GM23338 (cell line): Measurements from ENCODE around the gene RPL10. TPM values are rescaled to one million over a fixed set of nuclear protein-coding genes. Genes with fewer than 3 reads are reported as not detected.

Experiments used
- ATAC-seq: fragments of 200-7000 bp; cut with Tn5 transposase; 3 replicates; pipeline ENCODE4 v1.9.1; 2020
- DNase-seq: peaks from one replicate; pipeline ENCODE4 v3.0.0-alpha.2; 2015; ENCODE audit warnings: low spot score
- H2AFZ ChIP-seq: fragments of 200-600 bp; sonication (generic); 2 replicates; pipeline ENCODE4 v1.8.0; 2016; ENCODE audit warnings: antibody characterized with exemption, mild to moderate bottlenecking, moderate library complexity
- H3F3A ChIP-seq: fragments of 200-600 bp; sonication (generic); replicated peaks from 2 replicates; pipeline ENCODE4 v1.8.0; 2017; ENCODE audit warnings: antibody characterized with exemption, mixed run types, low read depth
- H3K27ac ChIP-seq: fragments of 200-600 bp; sonication (generic); 2 replicates; pipeline ENCODE4 v1.6.1; 2016; ENCODE audit warnings: low read depth
- H3K27me3 ChIP-seq: fragments of 200-600 bp; sonication (generic); 2 replicates; pipeline ENCODE4 v1.8.0; 2016; ENCODE audit warnings: mild to moderate bottlenecking, mixed run types, moderate library complexity; ENCODE audit not compliant: insufficient read depth
- H3K36me3 ChIP-seq: fragments of 200-600 bp; sonication (generic); 2 replicates; pipeline ENCODE4 v1.8.0; 2016; ENCODE audit warnings: mild to moderate bottlenecking; ENCODE audit not compliant: insufficient read depth
- H3K4me1 ChIP-seq: fragments of 200-600 bp; sonication (generic); 2 replicates; pipeline ENCODE4 v1.8.0; 2016; ENCODE audit warnings: mild to moderate bottlenecking, moderate library complexity; ENCODE audit not compliant: insufficient read depth
- H3K4me2 ChIP-seq: fragments of 200-600 bp; sonication (generic); 2 replicates; pipeline ENCODE4 v1.7.1; 2017; ENCODE audit warnings: mixed run types
- H3K4me3 ChIP-seq: fragments of 200-600 bp; sonication (generic); 2 replicates; pipeline ENCODE4 v1.6.1; 2016; ENCODE audit warnings: mixed run types
- H3K79me2 ChIP-seq: fragments of 200-600 bp; sonication (generic); replicated peaks from 2 replicates; pipeline ENCODE4 v1.8.0; 2017; ENCODE audit warnings: mild to moderate bottlenecking; ENCODE audit not compliant: insufficient read depth
- H3K9me2 ChIP-seq: fragments of 200-600 bp; sonication (generic); 2 replicates; pipeline ENCODE4 v1.8.0; 2017; ENCODE audit not compliant: insufficient read depth
- H4K20me1 ChIP-seq: fragments of 200-600 bp; sonication (generic); replicated peaks from 2 replicates; pipeline ENCODE4 v1.8.0; 2017; ENCODE audit warnings: mild to moderate bottlenecking; ENCODE audit not compliant: insufficient read depth
- H3K27ac Mint-ChIP-seq: 2 replicates; pipeline ENCODE4 v1.8.0; 2020; ENCODE audit warnings: inconsistent platforms, mild to moderate bottlenecking, moderate library complexity, mixed read lengths
- H3K27me3 Mint-ChIP-seq: 3 replicates; pipeline ENCODE4 v1.8.0; 2022; ENCODE audit warnings: low read depth, mild to moderate bottlenecking, moderate library complexity, mixed read lengths, inconsistent platforms; ENCODE audit not compliant: insufficient read depth, poor library complexity
- H3K36me3 Mint-ChIP-seq: 3 replicates; pipeline ENCODE4 v1.8.0; 2021; ENCODE audit warnings: low read depth, mild to moderate bottlenecking, inconsistent platforms, moderate library complexity, mixed read lengths
- H3K4me1 Mint-ChIP-seq: 3 replicates; pipeline ENCODE4 v1.8.0; 2020; ENCODE audit warnings: mild to moderate bottlenecking, inconsistent platforms, mixed read lengths
- H3K4me3 Mint-ChIP-seq: 3 replicates; pipeline ENCODE4 v1.8.0; 2021; ENCODE audit warnings: moderate library complexity, mild to moderate bottlenecking, inconsistent platforms, mixed read lengths
- H3K9me3 Mint-ChIP-seq: 3 replicates; pipeline ENCODE4 v1.8.0; 2020; ENCODE audit warnings: moderate library complexity, mild to moderate bottlenecking, inconsistent platforms, mixed read lengths
- CREB1 ChIP-seq: fragments of 250-450 bp; sonication (Bioruptor Pico); IDR thresholded peaks from 2 replicates; pipeline ENCODE4 v1.5.0; 2020; ENCODE audit warnings: low read depth, mild to moderate bottlenecking, moderate library complexity
- CTCF ChIP-seq, 2 experiments: fragments of 200-600 bp in 1 of 2; sonication (generic) in 1 of 2; conservative IDR thresholded peaks; 2 replicates each; pipeline versions ENCODE4 v1.5.1 to v1.6.1; 2016 to 2017; ENCODE audit warnings: antibody characterized with exemption in 2 of 2, low read depth in 2 of 2, mild to moderate bottlenecking in 2 of 2, moderate library complexity in 1 of 2
- EZH2phosphoT487 ChIP-seq: fragments of 200-600 bp; sonication (generic); IDR thresholded peaks from one replicate; pipeline ENCODE4 v1.8.1; 2018; ENCODE audit warnings: antibody characterized with exemption; ENCODE audit not compliant: unreplicated experiment
- NANOG ChIP-seq: IDR thresholded peaks from 2 replicates; pipeline ENCODE4 v1.6.1; 2016; ENCODE audit warnings: antibody characterized with exemption, borderline replicate concordance
- REST ChIP-seq: IDR thresholded peaks from one replicate; pipeline ENCODE4 v1.6.1; 2018; ENCODE audit warnings: antibody characterized with exemption; ENCODE audit not compliant: unreplicated experiment
- STAT1 ChIP-seq: IDR thresholded peaks from one replicate; pipeline ENCODE4 v1.6.1; 2016; ENCODE audit warnings: antibody characterized with exemption; ENCODE audit not compliant: unreplicated experiment
- ZNF114 ChIP-seq: fragments of 250-450 bp; sonication (Bioruptor Pico); IDR thresholded peaks from 2 replicates; pipeline ENCODE4 v1.5.0; 2020; ENCODE audit warnings: mild to moderate bottlenecking, moderate library complexity
- polyA plus RNA-seq: library from polyadenylated mRNA; unstranded; fragments of >200 nt; fragmentation: Nextera tagmentation; extraction: Ambion mirVana; gene quantifications from 2 replicates; pipeline ENCODE4 v1.2.1, GENCODE V29; 2016
- total RNA-seq: library from RNA; depleted of rRNA; stranded (reverse); fragments of >200 nt; shearing (Covaris generic); gene quantifications from 2 replicates; pipeline ENCODE4 v1.2.3, GENCODE V29; 2014

RPL10 gene
- total and polyA plus RNA-seq, 2 experiments from 2014 or later: 1,696 to 4,929 TPM

- TF ChIP-seq STAT1 (no peak), EZH2phosphoT487 (no peak), NANOG (no peak)
- peak; percentile 2 for ATAC-seq
- Histone ChIP-seq H3K27ac (no peak overlapping the region), H3K27me3 (no peaks in the 10 kb centered on the region), H3K79me2 (peaks cover 38% of the 10 kb centered on the region), H4K20me1 (peaks cover 4% of the 10 kb centered on the region), H3K4me2 (peak overlapping the region; percentile 75), H3F3A (0 out of 2 replicates have a peak, but pooled peaks cover 5% of the 10 kb centered on the region), H3K4me1 (0 out of 2 replicates have a peak, but pooled peaks cover 4% of the 10 kb centered on the region), H3K9me2 (no peaks in the 10 kb centered on the region), H3K36me3 (no peaks in the 10 kb centered on the region), H3K4me3 (peak overlapping the region; percentile 84), H2AFZ (no peak overlapping the region)
- no peak for DNase-seq
- Mint-ChIP-seq H3K4me1 (peaks cover 6% of the 10 kb centered on the region; the same call in 1 of the 3 replicates), H3K4me3 (no peak overlapping the region; the same call in 2 of the 3 replicates), H3K9me3 (peaks cover 5% of the 10 kb centered on the region; the same call in 2 of the 3 replicates), H3K27me3 (peaks cover 16% of the 10 kb centered on the region), H3K36me3 (peaks cover 28% of the 10 kb centered on the region), H3K27ac (no peak overlapping the region)
Observed at GRCh38 chrX:154371789-154372300, 26.3 kb upstream of the RPL10 start.

- H3K27me3 Mint-ChIP-seq: peaks cover 13% of the 10 kb centered on the region
- Histone ChIP-seq H4K20me1 (no peaks in the 10 kb centered on the region; the same call in 1 of the 2 replicates), H3K36me3 (no peaks in the 10 kb centered on the region), H3K4me2 (peak overlapping the region; percentile 75; the same call in 1 of the 2 replicates), H3K27ac (no peak overlapping the region), H3K4me1 (peaks cover 4% of the 10 kb centered on the region; the same call in 1 of the 2 replicates), H3F3A (0 out of 2 replicates have a peak, but pooled peaks cover 3% of the 10 kb centered on the region), H3K79me2 (peaks cover 31% of the 10 kb centered on the region), H3K4me3 (no peak overlapping the region; the same call in 1 of the 2 replicates), H2AFZ (no peak overlapping the region), H3K9me2 (no peaks in the 10 kb centered on the region), H3K27me3 (no peaks in the 10 kb centered on the region)
- TF ChIP-seq NANOG (no peak), CREB1 (CRISPR knock-in tag) (no peak)
- H3K36me3 Mint-ChIP-seq: peaks cover 22% of the 10 kb centered on the region
- peaks cover 6% of the 10 kb centered on the region; the same call in 1 of the 3 replicates for H3K4me1 Mint-ChIP-seq
- peaks cover 5% of the 10 kb centered on the region; the same call in 2 of the 3 replicates for H3K9me3 Mint-ChIP-seq
- peak overlapping the region; percentile 60; the same call in 2 of the 3 replicates for H3K4me3 Mint-ChIP-seq
- no peak for DNase-seq
- no peak for ATAC-seq
- H3K27ac Mint-ChIP-seq: no peak overlapping the region
Observed at GRCh38 chrX:154372612-154373022, 25.6 kb upstream of the RPL10 start.

- DNase-seq: peak; percentile 81
- Histone ChIP-seq H3K4me2 (peak overlapping the region; percentile 71), H3K4me1 (peaks cover 4% of the 10 kb centered on the region; the same call in 1 of the 2 replicates), H2AFZ (no peak overlapping the region), H3K27me3 (no peaks in the 10 kb centered on the region), H3K79me2 (peaks cover 21% of the 10 kb centered on the region), H3F3A (0 out of 2 replicates have a peak, but pooled peaks cover 3% of the 10 kb centered on the region), H3K4me3 (peak overlapping the region; percentile 46), H3K36me3 (no peaks in the 10 kb centered on the region), H3K27ac (no peak overlapping the region), H4K20me1 (no peaks in the 10 kb centered on the region), H3K9me2 (no peaks in the 10 kb centered on the region)
- peak; percentile 17 for ATAC-seq
- no peak overlapping the region for H3K27ac Mint-ChIP-seq
- H3K4me3 Mint-ChIP-seq: peak overlapping the region; percentile 58
- H3K36me3 Mint-ChIP-seq: peaks cover 14% of the 10 kb centered on the region
- H3K4me1 Mint-ChIP-seq: peaks cover 6% of the 10 kb centered on the region; the same call in 1 of the 3 replicates
- H3K9me3 Mint-ChIP-seq: peaks cover 5% of the 10 kb centered on the region; the same call in 2 of the 3 replicates
- peaks cover 13% of the 10 kb centered on the region for H3K27me3 Mint-ChIP-seq
- TF ChIP-seq REST (no peak), CTCF (conservative IDR thresholded peaks at IDR 0.05; ENCODE audit: low read depth in 2 of 2) (peak; percentile 69 to 78), ZNF114 (no peak)
Observed at GRCh38 chrX:154373340-154374306, 24.6 kb upstream of the RPL10 start.
